ENCODE measurements around the gene GBP3.

DNA sequence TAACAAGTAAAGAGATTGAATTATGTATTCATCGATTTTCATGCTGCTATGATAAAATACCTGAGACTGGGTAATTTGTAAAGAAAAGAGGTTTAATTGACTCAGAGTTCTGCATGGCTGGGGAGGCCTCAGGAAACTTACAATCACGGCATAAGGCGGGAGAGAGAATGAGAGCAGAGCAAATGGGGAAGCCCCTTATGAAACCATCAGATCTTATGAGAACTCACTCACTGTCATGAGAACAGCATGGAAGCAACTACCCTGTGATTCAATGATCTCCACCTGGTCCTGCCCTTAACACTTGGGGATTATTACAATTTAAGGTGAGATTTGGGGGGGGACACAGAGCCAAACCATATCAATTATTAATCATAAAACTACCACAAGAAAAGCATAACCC is 3.3 kb upstream of the GBP3 start:
- TF ChIP-seq, protein P1, sequence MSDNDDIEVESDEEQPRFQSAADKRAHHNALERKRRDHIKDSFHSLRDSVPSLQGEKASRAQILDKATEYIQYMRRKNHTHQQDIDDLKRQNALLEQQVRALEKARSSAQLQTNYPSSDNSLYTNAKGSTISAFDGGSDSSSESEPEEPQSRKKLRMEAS (IDR thresholded peaks at IDR 0.05): no peak
- TF ChIP-seq ZBTB7A (IDR thresholded peaks at IDR 0.05; ENCODE audit: low read depth): no peak
- TF ChIP-seq YY1 (IDR thresholded peaks at IDR 0.05; ENCODE audit: low read depth): no peak
- no peak for TF ChIP-seq EP300 (IDR thresholded peaks at IDR 0.05; ENCODE audit: borderline replicate concordance)
- TF ChIP-seq EGR1 (IDR thresholded peaks at IDR 0.05): no peak
- TF ChIP-seq, protein P2, sequence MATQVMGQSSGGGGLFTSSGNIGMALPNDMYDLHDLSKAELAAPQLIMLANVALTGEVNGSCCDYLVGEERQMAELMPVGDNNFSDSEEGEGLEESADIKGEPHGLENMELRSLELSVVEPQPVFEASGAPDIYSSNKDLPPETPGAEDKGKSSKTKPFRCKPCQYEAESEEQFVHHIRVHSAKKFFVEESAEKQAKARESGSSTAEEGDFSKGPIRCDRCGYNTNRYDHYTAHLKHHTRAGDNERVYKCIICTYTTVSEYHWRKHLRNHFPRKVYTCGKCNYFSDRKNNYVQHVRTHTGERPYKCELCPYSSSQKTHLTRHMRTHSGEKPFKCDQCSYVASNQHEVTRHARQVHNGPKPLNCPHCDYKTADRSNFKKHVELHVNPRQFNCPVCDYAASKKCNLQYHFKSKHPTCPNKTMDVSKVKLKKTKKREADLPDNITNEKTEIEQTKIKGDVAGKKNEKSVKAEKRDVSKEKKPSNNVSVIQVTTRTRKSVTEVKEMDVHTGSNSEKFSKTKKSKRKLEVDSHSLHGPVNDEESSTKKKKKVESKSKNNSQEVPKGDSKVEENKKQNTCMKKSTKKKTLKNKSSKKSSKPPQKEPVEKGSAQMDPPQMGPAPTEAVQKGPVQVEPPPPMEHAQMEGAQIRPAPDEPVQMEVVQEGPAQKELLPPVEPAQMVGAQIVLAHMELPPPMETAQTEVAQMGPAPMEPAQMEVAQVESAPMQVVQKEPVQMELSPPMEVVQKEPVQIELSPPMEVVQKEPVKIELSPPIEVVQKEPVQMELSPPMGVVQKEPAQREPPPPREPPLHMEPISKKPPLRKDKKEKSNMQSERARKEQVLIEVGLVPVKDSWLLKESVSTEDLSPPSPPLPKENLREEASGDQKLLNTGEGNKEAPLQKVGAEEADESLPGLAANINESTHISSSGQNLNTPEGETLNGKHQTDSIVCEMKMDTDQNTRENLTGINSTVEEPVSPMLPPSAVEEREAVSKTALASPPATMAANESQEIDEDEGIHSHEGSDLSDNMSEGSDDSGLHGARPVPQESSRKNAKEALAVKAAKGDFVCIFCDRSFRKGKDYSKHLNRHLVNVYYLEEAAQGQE (IDR thresholded peaks at IDR 0.05; ENCODE audit: low read depth): no peak
- no peak for TF ChIP-seq NFIC (IDR thresholded peaks at IDR 0.05)
- TF ChIP-seq TCF12 (IDR thresholded peaks at IDR 0.05; ENCODE audit: low read depth): no peak
